DOHH2 (cell line): ENCODE measurements around the gene KAT7.

Experiments used
- EZH2phosphoT487 ChIP-seq: fragments of 200-600 bp; sonication (generic); IDR thresholded peaks from 2 replicates; pipeline ENCODE4 v1.6.1; 2017; ENCODE audit warnings: borderline replicate concordance, mild to moderate bottlenecking, antibody characterized with exemption, low read length, moderate library complexity, mixed read lengths
- TF ChIP-seq, protein P1 (sequence below): fragments of 200-600 bp; sonication (generic); IDR thresholded peaks from one replicate; pipeline ENCODE4 v1.5.1; 2014; ENCODE audit warnings: antibody characterized with exemption, mild to moderate bottlenecking, low read depth, low read length; ENCODE audit not compliant: poor library complexity, severe bottlenecking

DNA sequence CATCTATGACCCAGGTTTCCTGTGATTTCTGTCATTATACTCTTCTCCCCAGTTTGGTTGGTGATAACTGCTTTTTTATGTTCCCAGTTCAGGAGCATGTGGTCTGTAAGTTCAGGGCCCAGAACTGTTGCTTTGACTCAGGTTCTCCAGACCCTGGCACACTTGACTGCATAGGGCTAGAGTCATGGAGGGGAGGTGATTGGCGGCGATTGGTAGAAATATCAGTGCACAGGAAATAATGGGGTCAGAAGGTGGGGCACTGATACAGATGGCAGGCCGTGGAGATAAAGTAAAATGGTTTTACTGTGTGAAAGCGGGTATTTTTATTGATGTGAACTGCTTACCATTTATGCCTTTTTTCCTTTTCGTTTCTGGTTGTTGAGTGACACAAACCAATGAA lies 30.7 kb downstream of the KAT7 start:
- TF ChIP-seq, protein P1, sequence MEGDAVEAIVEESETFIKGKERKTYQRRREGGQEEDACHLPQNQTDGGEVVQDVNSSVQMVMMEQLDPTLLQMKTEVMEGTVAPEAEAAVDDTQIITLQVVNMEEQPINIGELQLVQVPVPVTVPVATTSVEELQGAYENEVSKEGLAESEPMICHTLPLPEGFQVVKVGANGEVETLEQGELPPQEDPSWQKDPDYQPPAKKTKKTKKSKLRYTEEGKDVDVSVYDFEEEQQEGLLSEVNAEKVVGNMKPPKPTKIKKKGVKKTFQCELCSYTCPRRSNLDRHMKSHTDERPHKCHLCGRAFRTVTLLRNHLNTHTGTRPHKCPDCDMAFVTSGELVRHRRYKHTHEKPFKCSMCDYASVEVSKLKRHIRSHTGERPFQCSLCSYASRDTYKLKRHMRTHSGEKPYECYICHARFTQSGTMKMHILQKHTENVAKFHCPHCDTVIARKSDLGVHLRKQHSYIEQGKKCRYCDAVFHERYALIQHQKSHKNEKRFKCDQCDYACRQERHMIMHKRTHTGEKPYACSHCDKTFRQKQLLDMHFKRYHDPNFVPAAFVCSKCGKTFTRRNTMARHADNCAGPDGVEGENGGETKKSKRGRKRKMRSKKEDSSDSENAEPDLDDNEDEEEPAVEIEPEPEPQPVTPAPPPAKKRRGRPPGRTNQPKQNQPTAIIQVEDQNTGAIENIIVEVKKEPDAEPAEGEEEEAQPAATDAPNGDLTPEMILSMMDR = no peak
- no peak for TF ChIP-seq EZH2phosphoT487
